GM10248 (cell line): ENCODE data around the gene LRRC70.

ENCODE experiments used
- CTCF ChIA-PET: fragments of 300-600 bp; sonication (Branson Sonifier 250); formaldehyde crosslinking; extraction: SDS; loops from one replicate; lab custom pipeline; 2021; ENCODE audit warnings: antibody characterized with exemption; lab: Yijun Ruan, JAX
- POLR2A ChIA-PET: fragments of 350-650 bp; sonication (Branson Sonifier 250); formaldehyde crosslinking; extraction: SDS; loops from one replicate; lab custom pipeline; 2020; ENCODE audit warnings: antibody characterized with exemption; lab: Yijun Ruan, JAX
- DNase-seq: peaks from one replicate; pipeline ENCODE4 v3.0.0; 2012; ENCODE audit errors: extremely low spot score
- TF ChIP-seq, protein P1 (sequence below): IDR thresholded peaks from 2 replicates; pipeline ENCODE4 v1.5.1; 2012; ENCODE audit warnings: mild to moderate bottlenecking, low read depth; ENCODE audit errors: extremely low read depth, missing control alignments, control extremely low read depth

The LRRC70 gene

DNA sequence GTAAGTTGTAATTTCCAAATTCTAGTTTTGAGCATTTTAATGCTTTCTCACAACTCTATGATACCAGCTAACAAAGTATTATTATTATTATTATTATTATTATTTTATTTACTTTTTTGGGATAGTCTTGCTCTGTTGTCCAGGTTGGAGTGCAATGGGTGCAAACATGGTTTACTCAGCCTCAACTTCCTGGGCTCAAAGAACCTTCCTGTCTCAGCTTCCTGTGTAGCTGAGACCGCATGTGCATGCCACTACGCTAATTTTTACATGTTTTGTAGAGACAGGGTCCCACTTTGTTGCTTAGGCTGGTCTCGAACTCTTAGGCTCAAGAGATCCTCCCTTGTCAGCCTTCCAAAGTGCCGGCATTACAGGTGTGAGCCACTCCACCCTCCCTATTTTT is 27.0 kb downstream of the LRRC70 start:
- ChIA-PET POLR2A (no interaction called here), CTCF (interaction anchor here (1.1 to 1.3 kb wide), 3 partner anchors 11 to 31 kb away, joined by 3 to 4 read pairs (median 3); no protein-coding TSS in a partner anchor)
- TF ChIP-seq, protein P1, sequence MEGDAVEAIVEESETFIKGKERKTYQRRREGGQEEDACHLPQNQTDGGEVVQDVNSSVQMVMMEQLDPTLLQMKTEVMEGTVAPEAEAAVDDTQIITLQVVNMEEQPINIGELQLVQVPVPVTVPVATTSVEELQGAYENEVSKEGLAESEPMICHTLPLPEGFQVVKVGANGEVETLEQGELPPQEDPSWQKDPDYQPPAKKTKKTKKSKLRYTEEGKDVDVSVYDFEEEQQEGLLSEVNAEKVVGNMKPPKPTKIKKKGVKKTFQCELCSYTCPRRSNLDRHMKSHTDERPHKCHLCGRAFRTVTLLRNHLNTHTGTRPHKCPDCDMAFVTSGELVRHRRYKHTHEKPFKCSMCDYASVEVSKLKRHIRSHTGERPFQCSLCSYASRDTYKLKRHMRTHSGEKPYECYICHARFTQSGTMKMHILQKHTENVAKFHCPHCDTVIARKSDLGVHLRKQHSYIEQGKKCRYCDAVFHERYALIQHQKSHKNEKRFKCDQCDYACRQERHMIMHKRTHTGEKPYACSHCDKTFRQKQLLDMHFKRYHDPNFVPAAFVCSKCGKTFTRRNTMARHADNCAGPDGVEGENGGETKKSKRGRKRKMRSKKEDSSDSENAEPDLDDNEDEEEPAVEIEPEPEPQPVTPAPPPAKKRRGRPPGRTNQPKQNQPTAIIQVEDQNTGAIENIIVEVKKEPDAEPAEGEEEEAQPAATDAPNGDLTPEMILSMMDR, result no peak
- DNase-seq, result no peak

DNA sequence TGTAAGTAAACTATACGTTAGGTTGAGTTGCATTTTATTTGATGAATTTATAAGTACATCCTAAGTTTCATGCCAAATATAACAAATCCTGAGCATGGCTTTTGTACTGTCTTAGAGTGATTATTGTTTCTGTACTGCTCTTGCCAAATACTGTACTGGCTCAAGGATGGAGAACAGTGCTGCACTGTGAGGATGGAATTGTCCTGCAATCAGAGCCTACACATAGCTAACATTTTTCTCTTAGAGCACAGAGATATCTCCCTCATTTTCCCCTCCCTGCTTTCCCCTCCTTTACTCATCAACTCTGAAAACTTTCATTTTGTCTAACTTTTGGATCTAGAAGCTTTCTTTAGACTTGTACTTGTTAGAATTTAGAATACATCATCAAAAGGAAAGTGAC is 28.3 kb downstream of the LRRC70 start:
- POLR2A ChIA-PET, result no interaction called here
- TF ChIP-seq, protein P1, result no peak
- no peak for DNase-seq
- CTCF ChIA-PET, result interaction anchor here (1.4 kb wide), 1 partner anchor 147 kb away, joined by 3 read pairs; no protein-coding TSS in a partner anchor

DNA sequence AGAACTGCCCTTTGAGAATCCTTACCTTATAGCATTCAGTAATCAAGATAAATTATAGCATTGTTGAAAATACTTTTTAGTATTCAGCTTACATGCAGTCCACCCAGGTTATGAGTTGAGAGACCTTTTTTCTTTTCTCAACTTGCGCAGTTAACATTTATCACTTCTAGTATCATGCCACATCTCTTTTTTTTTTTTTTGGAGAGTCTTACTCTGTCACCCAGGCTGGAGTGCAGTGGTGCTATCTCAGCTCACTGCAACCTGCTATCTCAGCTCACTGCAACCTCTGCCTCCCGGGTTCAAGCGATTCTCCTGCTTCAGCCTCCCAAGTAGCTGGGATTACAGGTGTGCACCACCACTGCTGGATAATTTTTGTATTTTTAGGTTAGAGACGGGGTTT is 29.0 kb downstream of the LRRC70 start:
- DNase-seq, result no peak
- TF ChIP-seq, protein P1, result no peak
- ChIA-PET CTCF (no interaction called here), POLR2A (no interaction called here)

DNA sequence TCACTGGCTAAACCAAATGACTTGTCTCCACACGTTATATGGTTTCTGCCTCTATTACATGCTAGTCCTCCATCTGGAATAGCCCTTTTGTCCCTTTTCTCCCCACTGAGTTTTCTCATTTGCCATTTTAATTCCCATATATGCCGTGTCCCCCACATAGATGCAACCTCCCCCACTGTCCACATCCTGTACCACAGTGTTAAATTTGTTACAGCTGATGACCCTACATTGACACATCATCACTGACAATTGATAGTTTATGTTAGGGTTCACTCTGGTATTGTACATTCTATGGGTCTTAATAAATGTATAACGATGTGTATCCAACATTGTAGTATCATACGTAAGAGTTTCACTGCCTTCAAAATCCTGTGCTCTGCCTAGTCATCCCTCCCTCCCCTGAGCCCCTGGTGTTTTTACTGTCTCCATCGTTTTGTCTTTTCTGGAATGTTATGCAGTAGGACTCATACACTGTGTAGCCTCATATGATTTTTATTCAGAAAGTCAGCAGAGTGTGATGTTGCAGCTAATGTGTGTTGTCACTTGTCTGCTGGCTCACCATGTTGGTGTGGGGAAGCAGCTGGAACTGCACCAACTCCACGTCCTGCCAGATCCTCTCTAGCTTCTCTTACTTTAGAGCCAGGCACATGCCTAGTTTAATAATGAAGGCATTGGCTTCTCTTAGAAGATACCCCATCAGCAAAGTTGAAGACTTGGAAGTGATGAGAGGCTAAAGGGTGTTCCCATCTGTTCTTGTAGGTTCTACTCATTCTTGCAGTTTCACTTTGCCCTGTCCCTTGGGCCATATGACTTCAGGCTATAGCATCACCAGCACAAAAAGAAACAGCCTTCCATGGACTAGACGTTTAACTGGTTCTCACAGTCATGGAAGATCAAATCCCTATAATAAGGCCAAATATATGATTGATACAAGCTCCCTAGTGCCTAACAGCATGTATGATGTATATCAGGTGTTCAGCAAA is 30.2 kb downstream of the LRRC70 start:
- CTCF ChIA-PET, result interaction anchor here (1.4 kb wide), 1 partner anchor 9 kb away, joined by 3 read pairs; no protein-coding TSS in a partner anchor
- DNase-seq, result no peak
- POLR2A ChIA-PET, result no interaction called here
- TF ChIP-seq, protein P1, result no peak

DNA sequence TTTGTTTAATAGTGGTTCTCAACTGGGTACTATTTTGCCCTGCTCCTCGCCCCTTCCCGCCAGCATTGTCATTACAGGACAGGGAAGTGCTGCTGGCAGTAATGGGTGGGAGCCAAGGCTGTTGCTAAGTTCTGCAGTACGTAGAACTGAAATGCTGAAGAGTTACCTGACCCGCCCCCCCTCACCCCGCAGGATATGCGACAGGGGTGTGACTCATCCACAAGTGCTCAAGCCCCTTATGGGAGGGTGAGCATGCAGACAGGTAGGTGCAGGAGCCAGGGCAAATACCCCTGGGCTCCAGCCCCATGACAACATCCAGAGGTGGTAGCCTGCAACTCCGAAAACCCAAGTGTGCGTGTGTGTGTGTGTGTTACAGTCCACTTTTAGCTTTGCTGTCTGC is 35.7 kb downstream of the LRRC70 start:
- no peak for DNase-seq
- TF ChIP-seq, protein P1, result no peak
- POLR2A ChIA-PET, result no interaction called here
- CTCF ChIA-PET, result no interaction called here

DNA sequence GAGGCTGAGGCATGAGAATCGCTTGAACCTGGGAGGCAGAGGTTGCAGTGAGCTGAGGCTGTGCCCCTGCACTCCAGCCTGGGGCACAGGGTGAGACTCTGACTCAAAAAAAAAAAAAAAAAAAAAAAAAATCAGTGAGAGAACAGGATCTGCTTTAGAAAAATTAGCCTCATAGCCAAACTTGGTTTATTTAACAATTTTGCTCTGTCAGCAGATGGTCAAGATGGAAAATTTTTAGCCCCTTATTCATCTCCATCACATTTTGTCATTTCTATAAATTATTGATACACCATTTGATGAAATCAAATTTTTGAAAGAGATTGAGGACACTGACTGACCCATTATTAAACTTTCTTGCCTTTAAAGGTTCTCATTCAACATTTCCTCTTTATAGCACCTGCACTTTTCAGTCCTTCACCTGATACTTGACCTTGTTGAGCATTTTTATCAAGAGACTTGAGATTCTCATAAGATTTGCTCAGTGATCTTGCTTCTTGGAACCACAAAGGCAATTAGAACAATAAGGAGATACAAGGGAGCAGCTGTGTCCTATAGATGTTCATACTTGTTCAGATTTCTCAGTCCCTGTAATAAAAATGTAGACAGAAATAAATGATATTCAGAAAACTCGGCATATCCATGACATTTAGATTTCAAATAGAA is 38.1 kb downstream of the LRRC70 start:
- TF ChIP-seq, protein P1, result no peak
- ChIA-PET CTCF (interaction anchor here (1.5 kb wide), 1 partner anchor 11 kb away, joined by 4 read pairs; no protein-coding TSS in a partner anchor), POLR2A (no interaction called here)
- DNase-seq, result no peak
